Endothelial cell of umbilical vein (primary cell): ENCODE results near the gene MAN2B1.

Source experiments
- EZH2 ChIP-seq: IDR thresholded peaks from 2 replicates; pipeline ENCODE4 v1.6.1; 2012; ENCODE audit warnings: borderline replicate concordance, low read depth, mild to moderate bottlenecking, moderate library complexity, low read length, inconsistent platforms; ENCODE audit not compliant: severe bottlenecking
- JUN ChIP-seq: IDR thresholded peaks from 2 replicates; pipeline ENCODE4 v1.6.1; 2011; ENCODE audit warnings: borderline replicate concordance, low read depth; ENCODE audit not compliant: insufficient read length, insufficient read depth
- POLR2A ChIP-seq: IDR thresholded peaks from 2 replicates; pipeline ENCODE4 v1.6.1; 2012; ENCODE audit warnings: low read depth, mild to moderate bottlenecking, control low read depth, low read length
- POLR2AphosphoS5 ChIP-seq: IDR thresholded peaks from 2 replicates; pipeline ENCODE4 v1.6.1; 2012; ENCODE audit warnings: low read depth, mild to moderate bottlenecking, control low read depth, low read length, moderate library complexity; ENCODE audit not compliant: insufficient read depth
- TF ChIP-seq, protein P1 (sequence below), 2 donors: IDR thresholded peaks; 1 replicate in 1 of 2; 2 replicates in 1 of 2; pipeline ENCODE4 v1.5.1; 2011; ENCODE audit warnings: low read length in 2 of 2, mild to moderate bottlenecking in 2 of 2, moderate library complexity in 2 of 2, control low read depth in 1 of 2, inconsistent platforms in 1 of 2, low read depth in 1 of 2; ENCODE audit not compliant: insufficient read depth in 1 of 2; ENCODE audit errors: extremely low read depth in 1 of 2
- TF ChIP-seq, protein P2 (sequence below): IDR thresholded peaks from 2 replicates; pipeline ENCODE4 v1.6.1; 2011; ENCODE audit not compliant: insufficient read depth, insufficient read length

DNA sequence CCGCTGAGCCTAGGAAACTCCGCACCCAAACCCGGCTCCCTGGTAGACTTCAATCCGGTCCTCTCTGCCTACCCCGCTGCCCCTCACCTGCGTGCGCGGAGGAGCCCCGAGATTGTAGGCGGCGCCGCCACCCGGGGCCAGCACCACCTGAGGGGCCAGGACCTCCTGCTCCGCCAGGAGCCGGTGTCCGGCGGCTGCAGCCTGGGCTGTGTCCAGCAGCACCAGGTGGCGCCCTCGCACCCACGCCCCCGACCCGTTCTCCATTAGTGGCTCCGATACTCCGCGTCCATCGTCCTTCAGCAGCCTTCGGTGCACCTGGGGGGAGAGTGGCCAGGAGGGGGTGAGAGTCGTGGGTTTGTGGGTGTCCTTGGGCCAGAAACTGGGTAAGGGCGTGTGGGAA, 18.5 kb downstream of the MAN2B1 start:
- TF ChIP-seq, protein P1, sequence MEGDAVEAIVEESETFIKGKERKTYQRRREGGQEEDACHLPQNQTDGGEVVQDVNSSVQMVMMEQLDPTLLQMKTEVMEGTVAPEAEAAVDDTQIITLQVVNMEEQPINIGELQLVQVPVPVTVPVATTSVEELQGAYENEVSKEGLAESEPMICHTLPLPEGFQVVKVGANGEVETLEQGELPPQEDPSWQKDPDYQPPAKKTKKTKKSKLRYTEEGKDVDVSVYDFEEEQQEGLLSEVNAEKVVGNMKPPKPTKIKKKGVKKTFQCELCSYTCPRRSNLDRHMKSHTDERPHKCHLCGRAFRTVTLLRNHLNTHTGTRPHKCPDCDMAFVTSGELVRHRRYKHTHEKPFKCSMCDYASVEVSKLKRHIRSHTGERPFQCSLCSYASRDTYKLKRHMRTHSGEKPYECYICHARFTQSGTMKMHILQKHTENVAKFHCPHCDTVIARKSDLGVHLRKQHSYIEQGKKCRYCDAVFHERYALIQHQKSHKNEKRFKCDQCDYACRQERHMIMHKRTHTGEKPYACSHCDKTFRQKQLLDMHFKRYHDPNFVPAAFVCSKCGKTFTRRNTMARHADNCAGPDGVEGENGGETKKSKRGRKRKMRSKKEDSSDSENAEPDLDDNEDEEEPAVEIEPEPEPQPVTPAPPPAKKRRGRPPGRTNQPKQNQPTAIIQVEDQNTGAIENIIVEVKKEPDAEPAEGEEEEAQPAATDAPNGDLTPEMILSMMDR (IDR thresholded peaks at IDR 0.05; ENCODE audit: extremely low read depth in 1 of 2, insufficient read depth in 1 of 2, low read depth in 1 of 2, low read length in 2 of 2): peak; percentile 23 to 52
- TF ChIP-seq POLR2AphosphoS5 (no peak), POLR2A (no peak), EZH2 (no peak), JUN (no peak)
- TF ChIP-seq, protein P2, sequence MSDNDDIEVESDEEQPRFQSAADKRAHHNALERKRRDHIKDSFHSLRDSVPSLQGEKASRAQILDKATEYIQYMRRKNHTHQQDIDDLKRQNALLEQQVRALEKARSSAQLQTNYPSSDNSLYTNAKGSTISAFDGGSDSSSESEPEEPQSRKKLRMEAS: no peak
